ENCODE results near the gene GRIFIN. TPM values are rescaled to one million over a fixed set of nuclear protein-coding genes. Genes with fewer than 3 reads are reported as not detected.
"Not testable (repeated sequence)": the region's sequence is repeated elsewhere in the genome, so short reads cannot be mapped to it uniquely, and the experiment has no call there.

GRIFIN gene
- total RNA-seq, 1 donor from 2014 or later = not detected

- DNase-seq (ENCODE audit: low spot score) = not testable (repeated sequence)
Measured at GRCh38 chr7:2453849-2454248, 22.3 kb downstream of the GRIFIN start.

- no peak for DNase-seq (ENCODE audit: low spot score)
Measured at GRCh38 chr7:2452643-2453270, 23.4 kb downstream of the GRIFIN start.

GRCh38 chr7:2452074-2452507 lies 24.1 kb downstream of the GRIFIN start:
- DNase-seq (ENCODE audit: low spot score) = no peak

- peak; percentile 86 for DNase-seq (ENCODE audit: low spot score)
Measured at GRCh38 chr7:2451171-2452073, 24.8 kb downstream of the GRIFIN start.

GRCh38 chr7:2450198-2451107 lies 25.7 kb downstream of the GRIFIN start:
- DNase-seq (ENCODE audit: low spot score) = no peak

GRCh38 chr7:2446676-2447075 lies 29.5 kb downstream of the GRIFIN start:
- no peak for DNase-seq (ENCODE audit: low spot score)

- no peak for DNase-seq (ENCODE audit: low spot score)
Measured at GRCh38 chr7:2445898-2446555, 30.2 kb downstream of the GRIFIN start.

GRCh38 chr7:2445047-2445446 lies 31.2 kb downstream of the GRIFIN start:
- DNase-seq (ENCODE audit: low spot score) = no peak

GRCh38 chr7:2444476-2444875 lies 31.7 kb downstream of the GRIFIN start:
- DNase-seq (ENCODE audit: low spot score) = no peak

GRCh38 chr7:2443491-2443890 lies 32.7 kb downstream of the GRIFIN start:
- no peak for DNase-seq (ENCODE audit: low spot score)

- no peak for DNase-seq (ENCODE audit: low spot score)
Measured at GRCh38 chr7:2441430-2442058, 34.7 kb downstream of the GRIFIN start.

- DNase-seq (ENCODE audit: low spot score) = peak; percentile 78
Measured at GRCh38 chr7:2440608-2441245, 35.5 kb downstream of the GRIFIN start.

- DNase-seq (ENCODE audit: low spot score) = no peak
Measured at GRCh38 chr7:2438775-2439174, 37.4 kb downstream of the GRIFIN start.

- DNase-seq (ENCODE audit: low spot score) = no peak
Measured at GRCh38 chr7:2438186-2438585, 38.0 kb downstream of the GRIFIN start.

- DNase-seq (ENCODE audit: low spot score) = no peak
Measured at GRCh38 chr7:2437537-2438148, 38.6 kb downstream of the GRIFIN start.

- no peak for DNase-seq (ENCODE audit: low spot score)
Measured at GRCh38 chr7:2437136-2437535, 39.1 kb downstream of the GRIFIN start.

- DNase-seq (ENCODE audit: low spot score) = no peak
Measured at GRCh38 chr7:2436341-2437104, 39.7 kb downstream of the GRIFIN start.

- DNase-seq (ENCODE audit: low spot score) = no peak
Measured at GRCh38 chr7:2435146-2435545, 41.1 kb downstream of the GRIFIN start.

Data from ureter (tissue), 1 donor.